SHP77 (cell line): ENCODE results near the gene CRYBG3.

Experiments used
- DNase-seq, 2 experiments: peaks; one replicate each; lab custom pipeline; 2025; lab: John Stamatoyannopoulos, UW

Gene CRYBG3

DNA sequence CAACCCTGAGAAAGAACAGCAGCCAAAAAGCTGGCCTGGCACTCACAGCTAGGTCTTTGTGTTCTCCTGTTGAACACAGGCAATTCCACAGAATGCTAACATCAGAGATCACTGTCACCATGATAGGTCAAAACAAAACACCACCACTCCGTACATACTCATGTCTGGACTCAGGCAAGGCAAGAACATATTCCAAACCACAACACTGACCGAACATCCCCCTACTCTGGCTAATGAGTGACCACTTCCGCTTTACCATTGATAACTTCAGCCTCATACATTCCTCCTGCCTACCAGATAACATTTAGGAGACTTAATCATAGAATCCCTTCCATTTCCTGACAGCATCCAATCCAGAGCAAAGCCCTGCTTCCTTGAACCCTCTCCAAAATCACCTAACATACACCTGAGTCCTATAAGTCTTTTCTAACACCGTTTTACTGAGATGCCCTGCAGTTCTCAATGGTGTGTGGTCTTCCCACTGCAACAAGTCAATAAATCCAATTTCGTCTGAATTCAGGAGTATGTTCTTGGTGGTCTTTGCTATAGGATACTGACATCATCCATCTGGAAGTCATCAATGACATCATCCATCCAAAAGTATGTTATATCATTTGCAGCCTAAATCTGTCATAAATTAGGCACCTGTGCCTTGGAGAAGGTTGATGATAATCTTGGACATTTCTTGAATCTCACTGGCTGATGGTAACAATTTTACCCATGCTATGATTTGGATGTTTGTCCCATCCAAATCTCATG lies 126.7 kb downstream of the CRYBG3 start:
- DNase-seq, result no peak

DNA sequence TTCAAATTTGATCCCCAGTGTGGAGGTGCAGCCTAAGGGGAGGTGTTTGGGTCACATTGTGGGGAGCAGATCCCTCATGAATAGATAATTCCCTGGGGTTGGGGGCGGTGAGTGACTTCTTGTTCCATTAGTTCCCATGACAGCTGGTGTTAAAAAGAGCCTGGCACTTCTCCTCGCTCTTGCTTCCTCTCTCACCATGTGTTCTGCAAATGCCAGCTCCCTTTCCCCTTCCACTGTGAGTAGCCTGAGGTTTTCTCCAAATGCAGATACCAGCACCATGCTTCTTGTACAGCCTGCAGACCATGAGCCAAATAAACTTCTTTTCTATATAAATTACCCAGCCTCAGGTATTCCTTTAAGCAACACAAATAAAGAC lies 127.3 kb downstream of the CRYBG3 start:
- no peak for DNase-seq

DNA sequence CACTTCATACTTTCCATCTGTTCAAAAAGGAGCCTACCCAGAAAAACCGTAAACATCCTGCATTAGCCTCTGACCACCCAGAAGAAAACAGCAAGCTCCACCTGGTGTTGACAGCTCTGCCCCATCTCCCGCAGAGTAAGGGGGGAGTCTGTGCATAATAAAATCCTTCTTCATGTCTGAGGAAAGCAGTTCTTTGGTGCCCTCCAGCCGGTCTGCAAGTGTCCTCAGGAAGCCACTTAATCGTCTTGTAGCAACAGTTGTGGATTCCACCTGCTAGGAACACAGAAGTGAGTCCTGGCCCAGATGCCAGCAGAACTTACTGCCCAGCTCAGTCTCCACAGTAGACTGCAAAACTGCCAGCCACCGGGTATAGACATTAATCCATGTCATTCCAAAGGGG lies 127.9 kb downstream of the CRYBG3 start:
- DNase-seq, result no peak

DNA sequence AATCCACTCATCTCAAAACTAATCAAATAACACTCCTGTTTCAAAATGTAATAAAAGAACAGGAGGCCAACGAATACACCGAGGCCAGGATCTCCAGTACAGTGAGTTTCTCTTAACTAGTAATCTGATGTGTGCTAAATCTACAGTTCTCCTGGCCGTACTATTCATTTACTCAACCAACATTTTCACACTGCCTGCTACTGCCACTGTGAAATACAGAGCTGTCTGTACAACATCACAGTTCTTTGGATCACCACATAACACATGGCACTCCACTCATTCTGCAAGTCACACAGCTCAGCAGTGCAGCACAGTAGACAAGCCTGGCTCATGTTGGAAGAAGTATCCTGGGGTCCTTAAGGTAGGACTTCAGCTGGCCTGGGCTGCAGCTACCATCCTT lies 128.5 kb downstream of the CRYBG3 start:
- no peak for DNase-seq

- DNase-seq, result no peak
These were observed 130.5 kb downstream of the CRYBG3 start for GRCh38 chr3:97952280-97952679.

DNA sequence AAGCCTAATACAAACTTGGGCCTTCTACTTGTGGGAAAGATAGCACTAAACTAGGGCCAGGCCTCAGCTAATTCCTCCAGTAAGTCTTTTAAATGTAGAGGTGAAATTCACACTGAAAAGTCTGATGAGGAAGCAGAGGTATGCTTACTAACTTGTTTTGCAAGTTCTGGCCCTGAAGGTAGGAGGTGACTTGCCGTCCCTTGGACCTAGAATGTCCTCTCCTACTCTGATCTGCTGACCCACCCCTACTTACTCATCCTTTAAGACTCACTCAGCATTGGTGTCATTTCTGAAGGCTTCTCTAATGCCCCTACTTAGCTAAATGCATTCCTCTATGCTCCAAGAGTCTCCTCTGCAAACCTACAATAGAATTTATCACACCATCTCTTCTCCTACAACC lies 131.1 kb downstream of the CRYBG3 start:
- no peak for DNase-seq

DNA sequence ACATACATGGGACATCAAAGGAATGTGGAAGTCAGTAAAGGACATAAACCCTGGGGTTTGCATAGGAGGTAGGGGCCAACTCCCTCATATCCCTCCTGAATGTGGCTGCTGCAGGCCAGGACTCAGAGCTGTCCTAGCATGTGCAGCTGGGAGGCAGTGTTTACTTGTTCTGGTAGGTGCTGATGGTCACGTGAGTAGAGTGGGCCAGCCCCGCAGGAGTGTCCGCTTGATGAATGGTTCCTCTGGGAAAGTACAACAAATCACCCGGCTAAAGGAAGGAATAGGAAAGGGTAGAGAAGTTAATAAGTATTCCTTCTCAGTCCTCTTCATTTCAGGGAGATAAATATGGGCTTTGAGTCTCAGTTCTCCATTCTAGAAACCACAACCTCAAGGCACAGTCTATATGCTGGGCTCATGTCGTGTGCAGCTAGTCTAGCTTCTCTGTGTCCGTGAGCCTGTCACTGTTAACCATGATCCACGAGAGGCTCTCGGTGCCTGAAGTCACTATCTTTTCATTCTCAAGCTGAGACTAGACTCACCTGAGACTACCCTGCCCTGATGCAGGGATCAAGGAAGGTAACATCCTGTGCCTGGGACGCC lies 132.5 kb downstream of the CRYBG3 start:
- no peak for DNase-seq

DNA sequence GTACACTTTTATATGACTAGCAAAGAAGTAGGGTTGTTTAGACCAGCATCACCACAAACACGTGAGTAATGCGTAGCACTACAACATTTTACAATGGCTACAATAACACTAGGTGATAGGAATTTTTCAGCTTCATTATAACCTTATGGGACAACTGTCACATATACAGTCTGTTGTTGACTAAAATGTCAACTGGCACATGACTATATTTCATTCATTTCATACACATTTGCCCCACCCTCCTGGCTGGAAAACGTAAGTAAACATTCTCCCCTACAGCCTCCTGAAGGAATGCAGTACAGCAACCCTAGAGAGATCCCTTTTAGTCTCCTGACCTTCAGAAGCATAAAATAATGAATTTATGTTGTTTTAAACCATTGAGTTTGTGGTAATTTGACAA lies 134.2 kb downstream of the CRYBG3 start:
- no peak for DNase-seq

- DNase-seq, result no peak
These were observed 136.0 kb downstream of the CRYBG3 start for GRCh38 chr3:97957617-97958311.

DNA sequence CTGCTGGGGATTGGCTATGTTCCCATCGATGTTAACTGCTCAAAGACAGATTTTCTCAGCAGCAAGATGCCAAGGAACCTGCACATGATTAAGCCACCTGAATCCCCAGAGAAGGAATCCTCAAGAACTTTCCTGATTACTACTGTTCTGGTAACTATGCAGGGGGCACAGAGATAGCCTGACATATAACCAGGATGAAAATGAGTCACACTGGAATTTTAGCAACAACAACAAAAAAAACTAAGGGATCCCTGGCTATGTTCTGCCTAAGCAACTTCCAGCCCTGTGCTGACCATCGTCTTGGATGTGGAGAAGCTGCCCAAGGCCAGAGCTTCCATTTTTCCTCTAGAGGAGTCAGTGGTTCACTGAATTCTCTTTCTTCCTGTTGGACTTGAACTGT lies 136.6 kb downstream of the CRYBG3 start:
- DNase-seq, result no peak

DNA sequence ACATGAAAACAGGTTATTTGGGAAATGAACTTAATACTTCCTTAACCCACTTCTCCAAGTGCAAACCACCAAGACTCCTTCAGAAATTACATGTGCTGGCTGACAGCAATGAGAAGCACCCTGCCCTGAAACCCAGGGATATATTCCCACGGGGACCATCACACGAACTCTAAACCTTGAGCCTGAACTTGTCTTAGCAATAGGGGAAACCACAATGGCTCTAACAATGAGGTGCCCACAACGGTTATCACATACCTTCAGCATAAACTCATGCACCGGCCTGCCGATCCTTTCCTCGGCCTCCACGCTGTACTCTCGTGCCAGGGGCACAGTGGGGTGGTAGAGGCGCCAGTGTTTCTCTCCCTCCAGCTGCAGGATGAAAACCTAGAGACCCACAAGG lies 137.0 kb downstream of the CRYBG3 start:
- DNase-seq, result no peak

DNA sequence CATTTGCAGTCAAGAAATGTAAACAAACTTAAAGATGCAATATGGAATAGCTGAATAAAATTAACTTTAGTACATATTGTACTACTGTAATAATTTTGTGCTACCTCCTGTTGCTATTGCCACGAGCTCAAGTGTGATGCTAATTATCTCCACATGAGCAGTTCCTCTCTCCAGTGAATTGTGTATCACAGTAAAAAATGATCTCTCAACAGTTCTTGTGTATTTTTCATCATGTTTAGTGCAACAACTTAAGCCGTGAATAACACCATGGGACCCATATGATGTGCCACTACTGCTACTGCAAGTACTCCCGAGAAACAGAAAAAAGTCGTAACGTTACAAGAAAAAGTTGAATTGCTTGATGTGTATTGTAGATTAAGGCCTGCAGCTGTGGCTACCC lies 138.1 kb downstream of the CRYBG3 start:
- DNase-seq, result no peak

GRCh38 chr3:97960551-97960950 lies 138.7 kb downstream of the CRYBG3 start:
- no peak for DNase-seq

DNA sequence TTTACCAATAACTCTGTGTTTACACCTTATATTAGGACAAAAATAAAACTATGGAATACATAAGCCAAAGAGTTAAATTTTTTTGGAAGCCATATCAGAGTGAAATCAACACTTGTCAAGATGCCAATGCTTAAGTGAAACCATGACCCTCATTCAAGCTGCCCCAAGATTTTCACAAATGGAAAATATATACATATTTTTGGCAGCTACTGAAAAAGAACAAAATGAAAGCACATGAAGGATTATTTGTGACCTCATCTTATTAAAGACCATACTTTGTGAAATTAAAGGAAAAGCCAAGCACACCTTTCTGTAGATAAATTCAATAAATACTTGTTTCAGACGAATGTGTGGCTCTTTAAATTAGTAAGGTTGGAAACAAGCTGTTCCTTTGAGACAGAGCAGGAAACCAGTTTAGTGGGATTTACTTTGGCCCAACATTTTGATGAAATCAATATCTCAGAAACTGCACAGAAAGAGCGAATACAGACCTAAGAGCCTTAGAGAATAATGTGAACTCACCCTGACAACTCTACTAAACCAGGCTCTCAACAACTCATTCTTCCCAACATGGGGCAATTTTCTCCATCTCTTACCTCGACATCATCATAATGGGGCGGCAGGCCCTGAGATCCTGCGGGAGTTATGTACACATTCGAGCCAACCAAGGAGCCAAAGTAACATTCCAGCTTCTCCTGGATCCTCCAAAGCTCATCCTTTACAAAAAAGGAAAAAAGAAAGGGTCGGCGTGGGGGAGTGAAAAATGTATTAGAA lies 139.4 kb downstream of the CRYBG3 start:
- DNase-seq, result no peak

- peak in 1 of 2 experiments; percentile 5 for DNase-seq
These were observed 146.2 kb downstream of the CRYBG3 start for GRCh38 chr3:97967966-97968365.

GRCh38 chr3:97968376-97968775 lies 146.6 kb downstream of the CRYBG3 start:
- no peak for DNase-seq

- DNase-seq, result no peak
These were observed 147.7 kb downstream of the CRYBG3 start for GRCh38 chr3:97969541-97969940.

GRCh38 chr3:97970156-97970555 lies 148.3 kb downstream of the CRYBG3 start:
- DNase-seq, result no peak

DNA sequence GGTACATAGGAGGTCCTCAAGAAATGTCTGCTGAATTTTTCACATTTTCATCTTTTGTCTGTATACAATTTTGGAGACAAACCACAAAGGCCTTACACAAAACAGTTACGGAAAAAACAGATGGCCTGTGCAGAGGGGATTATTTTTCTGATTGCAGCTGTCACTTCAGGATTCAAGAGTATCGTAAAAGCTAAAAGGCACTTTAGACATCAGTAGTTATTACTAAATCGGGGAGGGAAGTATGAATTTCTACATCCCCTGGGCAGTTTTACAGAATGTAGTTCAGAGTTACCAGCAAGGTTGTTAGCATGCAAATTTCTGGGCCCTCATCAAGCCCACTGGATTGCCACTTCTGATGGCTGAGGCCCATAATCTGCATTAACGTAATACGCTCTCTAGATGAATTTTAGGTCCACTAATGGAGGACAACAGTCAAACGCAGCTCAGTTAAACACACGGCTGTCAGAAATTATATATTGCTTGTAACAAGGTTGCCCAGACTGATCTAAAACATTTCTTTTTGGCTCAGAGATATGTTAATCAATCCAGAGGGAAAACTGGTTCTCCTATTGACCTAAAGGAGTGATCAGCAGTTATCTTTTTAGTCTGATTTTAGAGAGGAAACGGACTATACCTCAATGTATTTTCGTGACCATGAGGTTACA lies 149.3 kb downstream of the CRYBG3 start:
- DNase-seq, result no peak

- DNase-seq, result peak; percentile 71 to 79
These were observed 150.1 kb downstream of the CRYBG3 start, which contains the start of gene RIOX2 for GRCh38 chr3:97971679-97972567. RIOX2 (minus strand) TSS chr3:97972431; CDS start chr3:97967593, 4,838 bp downstream.

DNA sequence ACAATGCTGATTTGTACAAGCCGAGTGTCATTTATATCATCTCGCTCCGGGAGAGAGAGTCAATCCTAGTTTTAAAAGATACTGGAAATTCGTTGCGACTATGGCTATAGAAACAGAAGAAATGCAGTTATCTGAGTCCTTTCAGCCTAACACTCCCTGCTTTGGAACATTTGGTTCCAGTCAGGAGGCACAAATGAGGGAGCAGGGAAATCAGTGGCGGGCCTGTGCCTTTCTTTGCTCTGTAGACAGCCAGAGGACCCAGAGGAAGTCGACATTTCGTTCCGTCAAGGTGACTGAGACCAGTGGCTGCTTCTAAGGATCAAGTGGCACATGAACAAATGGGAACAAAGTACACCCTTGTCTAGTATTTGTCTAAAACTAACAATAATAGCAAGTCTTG lies 151.2 kb downstream of the CRYBG3 start:
- no peak for DNase-seq
